Chondrocyte (in vitro differentiated cells): ENCODE measurements around the gene CHP2. TPM values are rescaled to one million over a fixed set of nuclear protein-coding genes. Genes with fewer than 3 reads are reported as not detected.

Experiments
- DNase-seq: peaks from one replicate; pipeline ENCODE4 v3.0.0; 2021; ENCODE audit warnings: mixed read lengths, low spot score
- H3K27ac Mint-ChIP-seq: one replicate; pipeline ENCODE4 v1.8.0; 2021; ENCODE audit warnings: mild to moderate bottlenecking, moderate library complexity, mixed read lengths; ENCODE audit not compliant: unreplicated experiment
- H3K27me3 Mint-ChIP-seq: 2 replicates; pipeline ENCODE4 v1.8.0; 2021; ENCODE audit warnings: low read depth, mixed read lengths
- H3K36me3 Mint-ChIP-seq: 2 replicates; pipeline ENCODE4 v1.8.0; 2021; ENCODE audit warnings: low read depth, mixed read lengths
- H3K4me1 Mint-ChIP-seq: 2 replicates; pipeline ENCODE4 v1.8.0; 2021; ENCODE audit warnings: low read depth, mild to moderate bottlenecking, mixed read lengths
- H3K4me3 Mint-ChIP-seq: one replicate; pipeline ENCODE4 v1.8.0; 2021; ENCODE audit warnings: mild to moderate bottlenecking, moderate library complexity, mixed read lengths; ENCODE audit not compliant: unreplicated experiment
- H3K9me3 Mint-ChIP-seq: 2 replicates; pipeline ENCODE4 v1.8.0; 2021; ENCODE audit warnings: low read depth, mixed read lengths
- CTCF ChIP-seq: fragments of 200-600 bp; sonication (generic); IDR thresholded peaks from 2 replicates; pipeline ENCODE4 v1.5.0; 2021; ENCODE audit warnings: antibody characterized with exemption, mild to moderate bottlenecking, moderate library complexity
- total RNA-seq: library from RNA; stranded (reverse); gene quantifications from 3 replicates; pipeline ENCODE4 v1.2.1, GENCODE V29; 2021

CHP2 gene
- total RNA-seq, 1 donor from 2014 or later: not detected

- TF ChIP-seq CTCF: no peak
- no peak for DNase-seq
- H3K4me3 Mint-ChIP-seq: no peak overlapping the region
- H3K4me1 Mint-ChIP-seq: no peaks in the 10 kb centered on the region
- no peaks in the 10 kb centered on the region for H3K36me3 Mint-ChIP-seq
- no peaks in the 10 kb centered on the region for H3K9me3 Mint-ChIP-seq
- no peak overlapping the region for H3K27ac Mint-ChIP-seq
- peaks cover 13% of the 10 kb centered on the region for H3K27me3 Mint-ChIP-seq
Measured at GRCh38 chr16:23771642-23772041, 16.8 kb downstream of the CHP2 start.

GRCh38 chr16:23773339-23773738 lies 18.5 kb downstream of the CHP2 start:
- no peak overlapping the region for H3K27ac Mint-ChIP-seq
- DNase-seq: no peak
- H3K4me1 Mint-ChIP-seq: no peaks in the 10 kb centered on the region
- H3K27me3 Mint-ChIP-seq: peaks cover 13% of the 10 kb centered on the region
- no peaks in the 10 kb centered on the region for H3K9me3 Mint-ChIP-seq
- H3K4me3 Mint-ChIP-seq: no peak overlapping the region
- no peaks in the 10 kb centered on the region for H3K36me3 Mint-ChIP-seq
- TF ChIP-seq CTCF: no peak

- no peaks in the 10 kb centered on the region for H3K36me3 Mint-ChIP-seq
- H3K27me3 Mint-ChIP-seq: peaks cover 11% of the 10 kb centered on the region
- no peak for TF ChIP-seq CTCF
- peaks cover 5% of the 10 kb centered on the region for H3K4me1 Mint-ChIP-seq
- H3K9me3 Mint-ChIP-seq: peaks cover 3% of the 10 kb centered on the region
- no peak overlapping the region for H3K4me3 Mint-ChIP-seq
- H3K27ac Mint-ChIP-seq: no peak overlapping the region
- DNase-seq: no peak
Measured at GRCh38 chr16:23781176-23781575, 26.4 kb downstream of the CHP2 start.

GRCh38 chr16:23784811-23785447 lies 30.1 kb downstream of the CHP2 start:
- TF ChIP-seq CTCF: no peak
- H3K4me1 Mint-ChIP-seq: peaks cover 5% of the 10 kb centered on the region
- H3K4me3 Mint-ChIP-seq: no peak overlapping the region
- H3K27ac Mint-ChIP-seq: no peak overlapping the region
- H3K9me3 Mint-ChIP-seq: peaks cover 3% of the 10 kb centered on the region
- peaks cover 21% of the 10 kb centered on the region for H3K27me3 Mint-ChIP-seq
- DNase-seq: no peak
- no peaks in the 10 kb centered on the region for H3K36me3 Mint-ChIP-seq

- Mint-ChIP-seq H3K9me3 (peaks cover 3% of the 10 kb centered on the region), H3K4me1 (no peaks in the 10 kb centered on the region), H3K36me3 (no peaks in the 10 kb centered on the region), H3K27ac (no peak overlapping the region), H3K4me3 (no peak overlapping the region), H3K27me3 (peaks cover 21% of the 10 kb centered on the region)
- DNase-seq: no peak
- TF ChIP-seq CTCF: no peak
Measured at GRCh38 chr16:23785842-23786241, 31.0 kb downstream of the CHP2 start.
